Measurements from ENCODE around the gene DNAJC16.

DNA sequence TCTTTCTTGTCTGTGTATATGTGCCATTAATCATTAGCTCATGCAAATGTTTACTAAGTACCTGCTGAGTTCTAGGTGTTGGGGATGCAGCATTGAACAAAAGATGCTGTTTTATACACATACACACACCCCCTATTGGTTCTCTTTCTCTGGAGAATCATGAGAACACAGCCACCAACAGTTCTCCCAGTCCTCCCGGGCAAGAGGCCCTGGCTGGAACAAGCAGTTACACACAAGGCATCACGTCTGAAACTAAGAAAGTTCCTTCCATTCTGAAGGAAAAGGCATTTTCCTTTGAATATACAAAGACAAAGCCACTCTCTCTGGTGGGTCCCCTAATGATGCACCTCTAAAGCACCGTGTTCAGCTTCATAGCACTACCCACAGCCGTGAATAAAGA, 13.5 kb upstream of the DNAJC16 start:
- TF ChIP-seq POLR2A (IDR thresholded peaks at IDR 0.05) (no peak), POLR2AphosphoS5 (IDR thresholded peaks at IDR 0.05) (no peak), EP300 (IDR thresholded peaks at IDR 0.05) (no peak)
- TF ChIP-seq, protein P1, sequence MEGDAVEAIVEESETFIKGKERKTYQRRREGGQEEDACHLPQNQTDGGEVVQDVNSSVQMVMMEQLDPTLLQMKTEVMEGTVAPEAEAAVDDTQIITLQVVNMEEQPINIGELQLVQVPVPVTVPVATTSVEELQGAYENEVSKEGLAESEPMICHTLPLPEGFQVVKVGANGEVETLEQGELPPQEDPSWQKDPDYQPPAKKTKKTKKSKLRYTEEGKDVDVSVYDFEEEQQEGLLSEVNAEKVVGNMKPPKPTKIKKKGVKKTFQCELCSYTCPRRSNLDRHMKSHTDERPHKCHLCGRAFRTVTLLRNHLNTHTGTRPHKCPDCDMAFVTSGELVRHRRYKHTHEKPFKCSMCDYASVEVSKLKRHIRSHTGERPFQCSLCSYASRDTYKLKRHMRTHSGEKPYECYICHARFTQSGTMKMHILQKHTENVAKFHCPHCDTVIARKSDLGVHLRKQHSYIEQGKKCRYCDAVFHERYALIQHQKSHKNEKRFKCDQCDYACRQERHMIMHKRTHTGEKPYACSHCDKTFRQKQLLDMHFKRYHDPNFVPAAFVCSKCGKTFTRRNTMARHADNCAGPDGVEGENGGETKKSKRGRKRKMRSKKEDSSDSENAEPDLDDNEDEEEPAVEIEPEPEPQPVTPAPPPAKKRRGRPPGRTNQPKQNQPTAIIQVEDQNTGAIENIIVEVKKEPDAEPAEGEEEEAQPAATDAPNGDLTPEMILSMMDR (IDR thresholded peaks at IDR 0.05): no peak
